NOMO-1 treated with DMSO at 0.1 percent for 48 hours (cell line): ENCODE measurements around the gene PRAMEF10.
"Not testable (repeated sequence)": the region's sequence is repeated elsewhere in the genome, so short reads cannot be mapped to it uniquely, and the experiment has no call there.

ENCODE experiments used
- DNase-seq: peaks from one replicate; lab custom pipeline; 2025; ENCODE audit not compliant: unreplicated experiment; lab: John Stamatoyannopoulos, UW

The PRAMEF10 gene

GRCh38 chr1:12898170-12898569 lies at the start of gene PRAMEF10:
Gene PRAMEF10, minus strand, starts transcription at chr1:12898270. Its CDS starts 2,423 bp downstream, at chr1:12895847.
- DNase-seq: not testable (repeated sequence)

GRCh38 chr1:12947480-12947879 lies 49.4 kb upstream of the PRAMEF10 start, which contains the start of gene PRAMEF6:
Gene PRAMEF6, minus strand, starts transcription at chr1:12947580. Its CDS starts 5,062 bp downstream, at chr1:12942518.
- DNase-seq: not testable (repeated sequence)

GRCh38 chr1:12924368-12924767 lies 26.3 kb upstream of the PRAMEF10 start:
- DNase-seq: not testable (repeated sequence)

- not testable (repeated sequence) for DNase-seq
Observed at GRCh38 chr1:12921749-12922148, 23.7 kb upstream of the PRAMEF10 start.

- not testable (repeated sequence) for DNase-seq
Observed at GRCh38 chr1:12916310-12916709, 18.2 kb upstream of the PRAMEF10 start, which contains the start of gene PRAMEF7. Gene PRAMEF7, plus strand, starts transcription at chr1:12916610. Its CDS starts 1,083 bp downstream, at chr1:12917693.

- not testable (repeated sequence) for DNase-seq
Observed at GRCh38 chr1:12903793-12904572, 5.9 kb upstream of the PRAMEF10 start.

- not testable (repeated sequence) for DNase-seq
Observed at GRCh38 chr1:12899186-12899585, 1.1 kb upstream of the PRAMEF10 start.

GRCh38 chr1:12886101-12886500 lies 12.0 kb downstream of the PRAMEF10 start, which contains the start of gene PRAMEF4:
Gene PRAMEF4, minus strand, starts transcription at chr1:12886201. Its CDS starts 2,807 bp downstream, at chr1:12883394.
- not testable (repeated sequence) for DNase-seq

- DNase-seq: not testable (repeated sequence)
Observed at GRCh38 chr1:12878453-12878852, 19.6 kb downstream of the PRAMEF10 start.

- not testable (repeated sequence) for DNase-seq
Observed at GRCh38 chr1:12863131-12863880, 34.8 kb downstream of the PRAMEF10 start.

GRCh38 chr1:12856786-12857185 lies 41.3 kb downstream of the PRAMEF10 start, which contains the start of gene PRAMEF2:
Gene PRAMEF2, plus strand, starts transcription at chr1:12857086. Its CDS starts 1,924 bp downstream, at chr1:12859010.
- not testable (repeated sequence) for DNase-seq

GRCh38 chr1:12851779-12852178 lies 46.3 kb downstream of the PRAMEF10 start:
- DNase-seq: no peak

- DNase-seq: not testable (repeated sequence)
Observed at GRCh38 chr1:12848620-12849019, 49.5 kb downstream of the PRAMEF10 start, which contains the start of gene HNRNPCL1. Gene HNRNPCL1, minus strand, starts transcription at chr1:12848720. Its CDS starts 431 bp downstream, at chr1:12848289.
